ENCODE data around the gene RASA3. TPM values are rescaled to one million over a fixed set of nuclear protein-coding genes. Genes with fewer than 3 reads are reported as not detected.

The RASA3 gene
- total RNA-seq, 1 experiment from 2014 or later = 18.6 TPM

- Histone ChIP-seq H3K4me3 (replicated peaks in 1 of 2; ENCODE audit: low read depth in 1 of 2, low read length in 2 of 2) (no peak overlapping the region), H3K4me1 (ENCODE audit: control insufficient read depth in 1 of 2, insufficient read depth in 2 of 2, low read length in 2 of 2) (peaks cover 19 to 43% of the 10 kb centered on the region in 2 experiments), H3K27me3 (ENCODE audit: insufficient read depth, low read length) (no peaks in the 10 kb centered on the region), H3K9ac (ENCODE audit: low read length) (no peak overlapping the region), H3K9me3 (ENCODE audit: control insufficient read depth in 1 of 2, insufficient read depth in 1 of 2, low read depth in 1 of 2, low read length in 2 of 2) (no peaks in the 10 kb centered on the region), H3K4me2 (ENCODE audit: low read length) (no peak overlapping the region), H3K79me2 (ENCODE audit: insufficient read depth, low read length) (peaks cover 88% of the 10 kb centered on the region), H3K9me2 (ENCODE audit: insufficient read depth) (no peaks in the 10 kb centered on the region), H3K36me3 (ENCODE audit: control insufficient read depth in 1 of 2, insufficient read depth in 2 of 2, low read length in 2 of 2) (no peaks in the 10 kb centered on the region), H4K20me1 (ENCODE audit: insufficient read depth) (no peaks in the 10 kb centered on the region), H3K27ac (ENCODE audit: low read depth, low read length) (no peak overlapping the region), H2AFZ (ENCODE audit: low read depth, low read length, poor library complexity, severe bottlenecking) (no peak overlapping the region)
- no peak for TF ChIP-seq EGR1 (IDR thresholded peaks at IDR 0.05; ENCODE audit: low read depth)
- no peak for TF ChIP-seq RAD21 (IDR thresholded peaks at IDR 0.05; ENCODE audit: low read depth)
- TF ChIP-seq JUND (IDR thresholded peaks at IDR 0.05) = no peak
- no peak for TF ChIP-seq POLR2AphosphoS5 (IDR thresholded peaks at IDR 0.05; ENCODE audit: low read depth, low read length)
- no peak for TF ChIP-seq CTCF (IDR thresholded peaks at IDR 0.05 in 2 of 3, conservative IDR thresholded peaks at IDR 0.05 in 1 of 3; ENCODE audit: borderline replicate concordance in 1 of 3, insufficient read depth in 1 of 3, low read depth in 2 of 3, low read length in 2 of 3)
- no peak for TF ChIP-seq CEBPB (IDR thresholded peaks at IDR 0.05; ENCODE audit: low read depth)
- TF ChIP-seq EZH2 (IDR thresholded peaks at IDR 0.05) = no peak
- TF ChIP-seq TCF7L2 (IDR thresholded peaks at IDR 0.05; ENCODE audit: borderline replicate concordance, extremely low read depth, insufficient read depth, insufficient read length) = no peak
- TF ChIP-seq EZH2phosphoT487 (IDR thresholded peaks at IDR 0.05; ENCODE audit: borderline replicate concordance) = no peak
- TF ChIP-seq ZNF274 (IDR thresholded peaks at IDR 0.05; ENCODE audit: low read depth, low read length) = no peak
- TF ChIP-seq CBX3 (IDR thresholded peaks at IDR 0.05; ENCODE audit: low read depth) = no peak
- TF ChIP-seq ATF3 (IDR thresholded peaks at IDR 0.05) = no peak
- no peak for TF ChIP-seq REST (IDR thresholded peaks at IDR 0.05; ENCODE audit: low read depth)
- TF ChIP-seq ZBTB33 (IDR thresholded peaks at IDR 0.05; ENCODE audit: extremely low read depth, insufficient replicate concordance, low read length) = no peak
- TF ChIP-seq FOSL1 (IDR thresholded peaks at IDR 0.05; ENCODE audit: low read depth) = no peak
- no peak for TF ChIP-seq MAX (IDR thresholded peaks at IDR 0.05)
- no peak for TF ChIP-seq SIN3A (IDR thresholded peaks at IDR 0.05; ENCODE audit: low read depth)
- TF ChIP-seq SP1 (IDR thresholded peaks at IDR 0.05; ENCODE audit: low read depth) = no peak
- no peak for DNase-seq (ENCODE audit: low read depth, low spot score)
- RAD21 ChIA-PET (ENCODE audit: low non-redundant PET in 1 of 2, low total read pairs in 2 of 2, uncharacterized antibody in 2 of 2, unreplicated experiment in 2 of 2) = no interaction called here
- no peak for ATAC-seq
- CTCF ChIA-PET = no interaction called here
- POLR2A ChIA-PET = no interaction called here
- no TSS peak for BruUV-seq (replicated peaks)
- intact Hi-C loops (cut with micrococcal nuclease) = no loop called here
These were observed 7.5 kb downstream of the RASA3 start for GRCh38 chr13:114124921-114125320.

All from HCT116 (cell line).